AG04449 (cell line): ENCODE measurements around the gene PRC1.

ENCODE experiments used
- CTCF ChIA-PET: fragments of 350-600 bp; formaldehyde crosslinking; extraction: SDS; loops from one replicate; lab custom pipeline; 2021; ENCODE audit warnings: antibody characterized with exemption; lab: Yijun Ruan, JAX
- POLR2A ChIA-PET: fragments of 400-600, 350-600 bp; formaldehyde crosslinking; extraction: SDS; loops from one replicate; lab custom pipeline; 2020; ENCODE audit warnings: antibody characterized with exemption, inconsistent platforms; lab: Yijun Ruan, JAX
- DNase-seq: peaks from one replicate; pipeline ENCODE4 v3.0.0-alpha.2; 2010; ENCODE audit warnings: low read depth, low spot score
- H3K4me3 ChIP-seq: 2 replicates; pipeline ENCODE4 v1.5.1; 2011; ENCODE audit warnings: low read depth, mild to moderate bottlenecking, control low read depth, low read length
- CTCF ChIP-seq: IDR thresholded peaks from one replicate; pipeline ENCODE4 v1.5.1; 2011; ENCODE audit warnings: mild to moderate bottlenecking, moderate library complexity, low read length, control low read depth, inconsistent platforms; ENCODE audit not compliant: insufficient read depth; ENCODE audit errors: missing control alignments

The PRC1 gene

GRCh38 chr15:90960298-90961091 is 33.8 kb downstream of the PRC1 start:
- no peak for TF ChIP-seq CTCF
- DNase-seq, result no peak
- no peak overlapping the region for H3K4me3 ChIP-seq
- ChIA-PET CTCF (interaction anchor here (6.9 to 21.6 kb wide), 4 partner anchors 8 to 89 kb away, joined by 101 to 479 read pairs (median 181); partner anchors contain the start of genes HDDC3 and UNC45A), POLR2A (no interaction called here)

- CTCF ChIA-PET, result interaction anchor here (6.9 to 21.6 kb wide), 4 partner anchors 9 to 89 kb away, joined by 101 to 479 read pairs (median 181); partner anchors contain the start of genes HDDC3 and UNC45A
- no peak overlapping the region for H3K4me3 ChIP-seq
- no peak for DNase-seq
- POLR2A ChIA-PET, result no interaction called here
- no peak for TF ChIP-seq CTCF
Observed at GRCh38 chr15:90959894-90960293, 34.4 kb downstream of the PRC1 start.

GRCh38 chr15:90959028-90959595 is 35.2 kb downstream of the PRC1 start:
- CTCF ChIA-PET, result interaction anchor here (2.7 to 21.6 kb wide), 7 partner anchors 10 to 310 kb away, joined by 7 to 479 read pairs (median 101); partner anchors contain the start of genes HDDC3 and UNC45A
- POLR2A ChIA-PET, result no interaction called here
- no peak for DNase-seq
- no peak for TF ChIP-seq CTCF
- H3K4me3 ChIP-seq, result no peak overlapping the region

GRCh38 chr15:90957791-90958190 is 36.5 kb downstream of the PRC1 start:
- POLR2A ChIA-PET, result interaction anchor here (2.1 kb wide), 1 partner anchor 23 kb away, joined by 5 read pairs; the partner anchor contains the start of gene UNC45A
- CTCF ChIA-PET, result interaction anchor here (0.7 to 21.6 kb wide), 19 partner anchors 11 to 563 kb away, joined by 3 to 479 read pairs (median 14); partner anchors contain the start of genes HDDC3, UNC45A and VPS33B
- no peak for DNase-seq
- H3K4me3 ChIP-seq, result peak overlapping the region; percentile 68
- no peak for TF ChIP-seq CTCF

GRCh38 chr15:90957031-90957790 is 37.1 kb downstream of the PRC1 start:
- CTCF ChIA-PET, result interaction anchor here (0.6 to 21.6 kb wide), 29 partner anchors 12 to 316 kb away, joined by 3 to 479 read pairs (median 5); partner anchors contain the start of genes HDDC3, UNC45A and VPS33B
- DNase-seq, result no peak
- no peak for TF ChIP-seq CTCF
- POLR2A ChIA-PET, result interaction anchor here (0.8 to 2.1 kb wide), 2 partner anchors 22 to 93 kb away, joined by 4 to 5 read pairs; partner anchors contain the start of gene UNC45A
- H3K4me3 ChIP-seq, result peak overlapping the region; percentile 68
